RCC 7860 (cell line): ENCODE results near the gene SEC23A.
"Not testable (repeated sequence)": the region's sequence is repeated elsewhere in the genome, so short reads cannot be mapped to it uniquely, and the experiment has no call there.

Source experiments
- DNase-seq: peaks from one replicate; pipeline ENCODE4 v3.0.0-alpha.2; 2015; ENCODE audit warnings: low spot score
- FAIRE-seq: peaks from 2 replicates; lab custom pipeline; 2012; peaks lifted over from hg19 to GRCh38; lab: Jason Lieb, UNC

The SEC23A gene

DNA sequence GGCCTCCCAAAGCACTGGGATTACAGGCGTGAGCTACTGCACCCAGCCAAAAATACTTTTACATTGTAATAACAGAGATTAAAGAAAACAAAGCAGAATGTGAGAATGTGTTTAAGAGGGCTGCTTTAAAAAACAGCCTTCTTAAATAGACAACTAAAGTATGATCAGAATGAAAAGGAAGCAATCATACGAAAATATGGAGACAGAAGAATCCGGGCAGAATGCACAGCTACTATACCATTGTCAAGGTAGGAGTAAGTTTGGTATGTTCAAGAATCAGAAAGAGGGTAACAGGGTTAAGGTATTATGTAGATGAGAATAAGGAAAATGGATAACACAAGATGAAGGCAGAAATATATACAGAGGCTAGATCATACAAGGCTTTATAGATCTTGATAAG is 8.5 kb downstream of the SEC23A start:
- no peak for DNase-seq
- FAIRE-seq, result no peak

GRCh38 chr14:39091716-39092115 is 11.3 kb downstream of the SEC23A start:
- no peak for FAIRE-seq
- no peak for DNase-seq

DNA sequence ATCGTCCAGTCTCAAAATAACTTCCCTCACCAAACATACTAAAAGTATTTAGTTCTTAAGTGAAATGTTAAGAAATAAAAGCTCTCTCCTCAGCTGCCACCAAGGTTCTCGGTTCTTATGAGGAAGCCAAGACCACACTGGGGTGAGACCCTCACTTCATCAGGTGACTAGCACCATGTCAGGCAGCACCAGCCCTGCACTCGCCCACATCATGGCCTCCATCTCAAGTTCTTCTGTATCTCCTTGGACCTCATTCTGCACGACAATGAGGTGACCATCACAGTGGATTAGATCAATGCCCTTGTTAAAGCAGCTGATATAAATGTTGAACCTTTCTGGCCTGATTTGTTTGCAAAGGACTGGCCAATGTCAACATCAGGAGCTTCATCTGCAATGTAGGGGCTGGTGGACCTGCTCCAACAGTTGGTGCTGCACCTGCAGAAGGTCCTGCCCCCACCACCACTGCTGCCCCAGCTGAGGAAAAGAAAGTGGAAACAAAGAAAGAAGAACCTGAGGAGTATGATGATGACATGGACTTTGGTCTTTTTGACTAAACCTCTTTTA is 12.4 kb downstream of the SEC23A start:
- no peak for DNase-seq
- no peak for FAIRE-seq

DNA sequence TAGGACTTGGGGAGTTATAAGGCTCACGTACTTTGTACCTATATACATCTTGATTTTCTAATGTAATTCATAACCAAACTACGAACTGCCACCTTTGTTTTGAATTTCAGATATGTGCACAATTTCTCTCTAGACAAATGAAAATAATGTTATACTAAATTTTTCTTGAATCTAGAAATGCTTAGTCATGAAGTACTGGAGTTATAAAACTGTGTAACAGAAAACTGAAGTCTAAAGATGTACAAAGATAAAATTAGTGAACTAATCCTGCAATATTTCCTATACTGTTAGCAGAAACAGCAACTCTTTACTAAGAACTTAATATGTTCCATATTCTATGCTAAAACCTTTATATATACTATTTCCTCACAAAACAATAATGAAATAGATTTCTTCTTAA is 15.5 kb downstream of the SEC23A start:
- no peak for DNase-seq
- no peak for FAIRE-seq

- FAIRE-seq (no peak), DNase-seq (no peak)
Measured at GRCh38 chr14:39085933-39086332, 17.1 kb downstream of the SEC23A start.

DNA sequence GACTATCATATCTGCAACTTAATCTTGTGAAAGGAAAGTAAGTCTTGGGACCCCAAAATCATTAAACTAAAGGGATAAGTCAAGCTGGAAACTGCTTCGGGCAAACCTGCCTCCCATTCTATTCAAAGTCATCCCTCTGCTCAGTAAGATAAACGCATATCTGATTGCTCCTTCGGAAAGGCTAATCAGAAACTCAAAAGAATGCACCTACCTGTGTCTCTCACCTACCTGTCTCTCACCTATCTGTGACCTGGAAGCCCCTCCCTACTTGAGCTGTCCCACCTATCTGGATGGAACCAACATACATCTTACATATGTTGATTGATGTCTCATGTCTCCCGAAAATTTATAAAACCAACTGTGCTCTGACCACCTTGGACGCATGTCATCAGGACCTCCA is 19.9 kb downstream of the SEC23A start:
- FAIRE-seq, result no peak
- no peak for DNase-seq

DNA sequence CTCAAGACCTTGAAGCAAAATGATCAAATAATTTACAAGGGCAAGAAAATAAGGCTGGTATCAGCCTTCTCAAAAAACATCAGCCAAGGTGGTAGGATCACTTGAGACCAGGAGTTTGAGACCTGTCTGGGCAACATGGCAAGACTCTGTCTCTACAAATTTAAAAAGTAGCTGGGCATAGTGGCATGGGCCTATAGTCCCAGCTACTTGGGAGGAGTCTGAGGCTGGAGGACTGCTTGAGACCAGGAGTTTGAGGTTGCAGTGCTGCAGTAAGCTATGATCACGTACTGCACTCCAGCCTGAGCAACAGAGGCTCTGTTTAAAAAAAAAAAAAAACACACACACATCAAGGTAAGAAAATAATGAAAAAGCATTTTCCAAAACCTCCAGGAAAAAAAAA is 22.1 kb downstream of the SEC23A start:
- no peak for FAIRE-seq

GRCh38 chr14:39071096-39071495 is 31.9 kb downstream of the SEC23A start:
- DNase-seq, result no peak
- FAIRE-seq, result no peak

More for the DNA sequence above, 22.1 kb downstream of the SEC23A start:
- no peak for DNase-seq

DNA sequence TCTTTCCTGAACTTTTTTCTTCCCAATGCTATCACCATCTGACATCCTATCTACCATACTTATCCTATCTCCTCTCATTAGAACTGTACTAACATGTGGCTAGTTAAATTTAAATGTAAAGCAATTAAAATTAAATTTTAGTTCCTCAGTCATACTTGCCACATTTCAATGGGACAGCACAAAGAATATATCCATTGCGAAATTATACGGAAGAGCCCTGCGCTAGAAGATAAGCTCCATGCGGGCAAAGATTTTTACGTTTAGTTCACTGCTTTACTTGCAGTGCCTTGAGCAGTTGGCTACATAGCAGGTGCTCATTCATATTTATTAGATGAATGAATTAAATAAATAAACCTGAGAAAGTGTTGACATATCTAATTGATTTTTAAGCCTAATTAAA is 33.1 kb downstream of the SEC23A start:
- FAIRE-seq (no peak), DNase-seq (no peak)

- DNase-seq, FAIRE-seq: not testable (repeated sequence)
Measured at GRCh38 chr14:39069169-39069805, 33.7 kb downstream of the SEC23A start.

DNA sequence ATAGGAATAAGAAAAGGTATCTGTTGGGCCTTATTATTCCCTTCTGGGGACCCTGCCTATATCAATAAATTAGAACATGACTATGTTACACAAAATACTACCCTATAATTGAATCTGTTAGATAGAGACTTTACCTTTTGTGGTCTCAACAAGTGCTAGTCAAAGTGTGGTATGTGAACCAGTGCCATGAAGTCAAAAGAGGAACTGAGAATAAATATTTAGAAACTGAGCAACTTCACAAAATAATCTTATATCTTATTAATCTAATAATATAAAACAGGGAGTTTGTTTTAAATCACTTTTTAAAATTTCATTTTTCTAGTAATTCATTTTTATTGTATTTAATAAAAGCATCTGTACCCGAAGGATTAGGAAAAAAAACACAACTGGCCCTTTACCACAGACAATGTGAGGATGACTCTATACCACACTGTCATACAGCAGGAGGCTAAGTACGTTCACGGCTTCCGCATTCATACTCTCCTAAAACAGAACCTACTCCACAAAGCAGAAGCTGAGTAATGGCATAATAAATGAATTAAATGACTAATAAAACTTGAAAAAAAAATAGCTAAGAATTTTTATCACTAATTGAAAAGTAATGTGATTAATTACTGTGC is 42.1 kb downstream of the SEC23A start:
- DNase-seq (no peak), FAIRE-seq (no peak)

- no peak for FAIRE-seq
- DNase-seq, result no peak
Measured at GRCh38 chr14:39055786-39056474, 47.1 kb downstream of the SEC23A start.

DNA sequence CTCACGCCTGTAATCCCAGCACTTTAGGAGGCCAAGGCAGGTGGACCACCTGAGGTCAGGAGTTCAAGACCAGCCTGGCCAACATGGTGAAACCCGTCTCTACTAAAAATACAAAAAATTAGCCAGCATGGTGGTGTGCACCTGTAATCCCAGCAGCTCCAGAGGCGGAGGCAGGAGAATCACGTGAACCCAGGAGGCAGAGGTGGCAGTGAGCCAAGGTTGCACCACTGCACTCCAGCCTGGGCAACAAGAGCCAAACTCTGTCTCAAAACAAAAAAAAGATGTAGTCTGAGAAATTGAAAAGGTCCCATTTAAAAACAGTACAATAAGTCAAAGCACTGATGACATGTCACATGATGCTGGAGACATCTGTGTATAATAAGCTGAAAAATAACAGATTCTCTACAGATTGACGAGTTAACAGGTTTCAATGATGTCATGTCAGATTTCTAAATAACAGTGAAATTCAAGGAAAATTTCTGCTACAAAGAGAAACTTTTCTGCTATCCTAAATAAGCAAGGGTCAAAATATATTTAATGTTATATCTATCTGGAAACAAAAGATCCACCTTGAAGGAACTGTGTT is 50.1 kb downstream of the SEC23A start:
- not testable (repeated sequence) for FAIRE-seq, DNase-seq

GRCh38 chr14:39050389-39050788 is 52.6 kb downstream of the SEC23A start:
- DNase-seq (peak; percentile 68), FAIRE-seq (peak; percentile 23)

- not testable (repeated sequence) for DNase-seq, FAIRE-seq
Measured at GRCh38 chr14:39045889-39046288, 57.1 kb downstream of the SEC23A start.

- DNase-seq (no peak), FAIRE-seq (no peak)
Measured at GRCh38 chr14:39043352-39043943, 59.6 kb downstream of the SEC23A start.

GRCh38 chr14:39040529-39040928 is 62.5 kb downstream of the SEC23A start:
- no peak for FAIRE-seq
- DNase-seq, result no peak

DNA sequence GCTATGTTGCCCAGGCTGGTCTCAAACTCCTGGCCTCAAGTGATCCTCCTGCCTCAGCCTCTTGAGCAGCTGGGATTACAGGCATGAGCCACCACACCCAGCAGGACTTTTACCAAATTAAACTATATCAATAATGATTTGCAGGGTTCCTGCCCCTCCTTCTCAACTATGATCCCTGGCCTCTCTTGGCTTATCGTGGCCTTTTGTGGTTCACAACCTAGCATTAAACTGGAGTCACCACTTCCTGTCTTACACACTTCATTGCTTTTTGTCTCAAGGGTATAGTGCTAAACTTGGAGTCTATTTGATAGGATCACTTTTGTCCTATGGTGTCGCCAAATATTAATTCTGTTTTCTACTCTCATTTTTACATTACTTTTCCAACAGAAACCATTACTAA is 64.5 kb downstream of the SEC23A start:
- DNase-seq (peak; percentile 20), FAIRE-seq (peak; percentile 10)

- DNase-seq, result no peak
- no peak for FAIRE-seq
Measured at GRCh38 chr14:39036760-39037159, 66.3 kb downstream of the SEC23A start.

- FAIRE-seq (no peak), DNase-seq (no peak)
Measured at GRCh38 chr14:39035336-39035735, 67.7 kb downstream of the SEC23A start.
